Urinary bladder (tissue), 4 donors: ENCODE data around the gene LRFN3. TPM values are rescaled to one million over a fixed set of nuclear protein-coding genes. Genes with fewer than 3 reads are reported as not detected.
"Not testable (repeated sequence)": the region's sequence is repeated elsewhere in the genome, so short reads cannot be mapped to it uniquely, and the experiment has no call there.

ENCODE experiments used
- DNase-seq: peaks from one replicate; pipeline ENCODE4 v3.0.0-alpha.2; 2015; ENCODE audit errors: extremely low spot score
- H3K27ac ChIP-seq: one replicate; pipeline ENCODE4 v1.5.1; 2013; ENCODE audit warnings: low read depth, mild to moderate bottlenecking, moderate library complexity
- H3K36me3 ChIP-seq: one replicate; pipeline ENCODE4 v1.6.1; 2013; ENCODE audit warnings: mild to moderate bottlenecking, moderate library complexity; ENCODE audit not compliant: insufficient read depth
- H3K4me1 ChIP-seq: one replicate; pipeline ENCODE4 v1.6.1; 2013; ENCODE audit warnings: mild to moderate bottlenecking, moderate library complexity; ENCODE audit not compliant: insufficient read depth
- H3K4me3 ChIP-seq: one replicate; pipeline ENCODE4 v1.5.1; 2013; ENCODE audit warnings: low read depth, low read length
- WGBS: extraction: QIAGEN DNeasy Blood & Tissue Kit; methylation state at CpG from one replicate; pipeline ENCODE4 v1.1.7; 2013; 5-methylcytosine and 5-hydroxymethylcytosine counted together
- polyA plus RNA-seq: library from polyadenylated mRNA; stranded (reverse); fragments of 200-250 nt; gene quantifications from one replicate; pipeline ENCODE4 v1.2.3, GENCODE V29; 2013
- total RNA-seq: library from RNA; depleted of rRNA; stranded (reverse); fragments of >200 nt; gene quantifications from one replicate; pipeline ENCODE4 v1.2.3, GENCODE V29; 2014
- donor health status: healthy with polysubstance abuse.
- donor health status: healthy.

Gene LRFN3
- total and polyA plus RNA-seq, 2 donors, result 1.9 to 17.2 TPM

- DNase-seq, result no peak
- H3K27ac ChIP-seq, result no peak overlapping the region
- H3K36me3 ChIP-seq, result no peaks in the 10 kb centered on the region
- no peaks in the 10 kb centered on the region for H3K4me1 ChIP-seq
- WGBS, result 33% methylated on average over 15 of the region's 15 CpGs
- H3K4me3 ChIP-seq, result no peak overlapping the region
Observed at GRCh38 chr19:35958660-35959039, 22.5 kb downstream of the LRFN3 start.

- no peak overlapping the region for H3K4me3 ChIP-seq
- no peaks in the 10 kb centered on the region for H3K36me3 ChIP-seq
- H3K27ac ChIP-seq, result no peak overlapping the region
- WGBS, result 12% methylated on average over 97 of the region's 97 CpGs
- DNase-seq, result no peak
- H3K4me1 ChIP-seq, result no peaks in the 10 kb centered on the region
Observed at GRCh38 chr19:35959040-35959967, 23.1 kb downstream of the LRFN3 start.

- Histone ChIP-seq H3K36me3 (no peaks in the 10 kb centered on the region), H3K4me3 (no peak overlapping the region), H3K4me1 (no peaks in the 10 kb centered on the region), H3K27ac (no peak overlapping the region)
- WGBS, result 31% methylated on average over 20 of the region's 20 CpGs
- no peak for DNase-seq
Observed at GRCh38 chr19:35959968-35960320, 23.8 kb downstream of the LRFN3 start.

- 77% methylated on average over 7 of the region's 7 CpGs for WGBS
- DNase-seq, result no peak
- H3K36me3 ChIP-seq, result no peaks in the 10 kb centered on the region
- no peak overlapping the region for H3K27ac ChIP-seq
- no peaks in the 10 kb centered on the region for H3K4me1 ChIP-seq
- H3K4me3 ChIP-seq, result no peak overlapping the region
Observed at GRCh38 chr19:35960432-35960972, 24.3 kb downstream of the LRFN3 start.

- no peak for DNase-seq
- WGBS, result 1% methylated on average over 9 of the region's 9 CpGs
- H3K4me3 ChIP-seq, result no peak overlapping the region
- no peaks in the 10 kb centered on the region for H3K36me3 ChIP-seq
- no peak overlapping the region for H3K27ac ChIP-seq
- H3K4me1 ChIP-seq, result no peaks in the 10 kb centered on the region
Observed at GRCh38 chr19:35963514-35963913, 27.3 kb downstream of the LRFN3 start.

- H3K36me3 ChIP-seq, result no peaks in the 10 kb centered on the region
- 76% methylated on average over 3 of the region's 3 CpGs for WGBS
- no peak overlapping the region for H3K27ac ChIP-seq
- no peaks in the 10 kb centered on the region for H3K4me1 ChIP-seq
- no peak for DNase-seq
- no peak overlapping the region for H3K4me3 ChIP-seq
Observed at GRCh38 chr19:35966771-35967170, 30.6 kb downstream of the LRFN3 start.

- Histone ChIP-seq H3K27ac (no peak overlapping the region), H3K4me3 (no peak overlapping the region), H3K36me3 (no peaks in the 10 kb centered on the region), H3K4me1 (no peaks in the 10 kb centered on the region)
- WGBS, result 37% methylated on average over 8 of the region's 8 CpGs
- no peak for DNase-seq
Observed at GRCh38 chr19:35973487-35973886, 37.3 kb downstream of the LRFN3 start.

- WGBS, result 27% methylated on average over 5 of the region's 5 CpGs
- Histone ChIP-seq H3K27ac (no peak overlapping the region), H3K4me3 (no peak overlapping the region), H3K36me3 (no peaks in the 10 kb centered on the region), H3K4me1 (no peaks in the 10 kb centered on the region)
- no peak for DNase-seq
Observed at GRCh38 chr19:35975608-35976214, 39.5 kb downstream of the LRFN3 start.

GRCh38 chr19:35977446-35978222 lies 41.5 kb downstream of the LRFN3 start:
- Histone ChIP-seq H3K4me3 (no peak overlapping the region), H3K4me1 (no peaks in the 10 kb centered on the region), H3K36me3 (no peaks in the 10 kb centered on the region), H3K27ac (no peak overlapping the region)
- 54% methylated on average over 14 of the region's 14 CpGs for WGBS
- DNase-seq, result no peak

GRCh38 chr19:35978271-35978670 lies 42.1 kb downstream of the LRFN3 start:
- WGBS, result 35% methylated on average over 5 of the region's 5 CpGs
- Histone ChIP-seq H3K27ac (no peak overlapping the region), H3K36me3 (no peaks in the 10 kb centered on the region), H3K4me3 (no peak overlapping the region), H3K4me1 (no peaks in the 10 kb centered on the region)
- no peak for DNase-seq

- Histone ChIP-seq H3K27ac (no peak overlapping the region), H3K4me1 (no peaks in the 10 kb centered on the region), H3K4me3 (no peak overlapping the region), H3K36me3 (no peaks in the 10 kb centered on the region)
- DNase-seq, result no peak
- WGBS, result 65% methylated on average over 20 of the region's 20 CpGs
Observed at GRCh38 chr19:35978832-35979365, 42.7 kb downstream of the LRFN3 start.

- H3K4me3 ChIP-seq, H3K27ac ChIP-seq, H3K4me1 ChIP-seq, DNase-seq, H3K36me3 ChIP-seq: not testable (repeated sequence)
- WGBS, result 85% methylated on average over 4 of the region's 4 CpGs
Observed at GRCh38 chr19:35980997-35981396, 44.8 kb downstream of the LRFN3 start.

- Histone ChIP-seq H3K36me3 (no peaks in the 10 kb centered on the region), H3K27ac (no peak overlapping the region), H3K4me3 (no peak overlapping the region), H3K4me1 (no peaks in the 10 kb centered on the region)
- 82% methylated on average over 8 of the region's 8 CpGs for WGBS
- DNase-seq, result no peak
Observed at GRCh38 chr19:35983177-35983576, 47.0 kb downstream of the LRFN3 start.
